Keratinocyte (primary cell): ENCODE data around the gene PLEKHJ1.

ENCODE experiments used
- EZH2 ChIP-seq: IDR thresholded peaks from one replicate; pipeline ENCODE4 v1.6.1; 2012; ENCODE audit warnings: inconsistent platforms, mild to moderate bottlenecking, low read length, moderate library complexity
- TF ChIP-seq, protein P1 (sequence below), 3 experiments: IDR thresholded peaks in 1 of 3; conservative IDR thresholded peaks in 1 of 3; optimal IDR thresholded peaks in 1 of 3; 2 replicates in 2 of 3; 3 replicates in 1 of 3; pipeline versions ENCODE3 to v1.5.1; 2011; ENCODE audit warnings: low read length in 3 of 3, mild to moderate bottlenecking in 3 of 3, moderate library complexity in 2 of 3, control low read depth in 1 of 3, inconsistent platforms in 1 of 3; ENCODE audit not compliant: insufficient read depth in 2 of 3; ENCODE audit errors: extremely low read depth in 1 of 3

DNA sequence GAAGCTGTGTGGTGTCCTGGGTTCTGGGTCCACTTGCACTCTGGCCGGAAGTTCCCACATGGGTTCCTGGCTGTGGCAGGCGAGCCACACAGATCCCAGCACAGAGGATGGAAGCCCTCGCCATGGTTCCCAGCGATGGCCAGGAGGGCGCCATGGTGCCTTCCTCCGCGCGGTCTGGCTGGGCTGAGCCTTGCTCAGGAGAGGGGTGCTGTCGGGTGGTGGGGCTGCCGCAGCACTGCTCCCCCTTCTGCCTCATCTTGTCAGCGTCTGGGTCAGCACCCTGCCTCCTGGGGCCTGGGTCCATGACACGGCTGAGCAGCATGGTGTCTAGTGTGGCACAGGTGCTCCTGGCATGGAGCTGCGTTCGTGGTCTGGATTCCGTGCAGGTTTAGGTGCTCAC is 38.9 kb downstream of the PLEKHJ1 start:
- TF ChIP-seq, protein P1, sequence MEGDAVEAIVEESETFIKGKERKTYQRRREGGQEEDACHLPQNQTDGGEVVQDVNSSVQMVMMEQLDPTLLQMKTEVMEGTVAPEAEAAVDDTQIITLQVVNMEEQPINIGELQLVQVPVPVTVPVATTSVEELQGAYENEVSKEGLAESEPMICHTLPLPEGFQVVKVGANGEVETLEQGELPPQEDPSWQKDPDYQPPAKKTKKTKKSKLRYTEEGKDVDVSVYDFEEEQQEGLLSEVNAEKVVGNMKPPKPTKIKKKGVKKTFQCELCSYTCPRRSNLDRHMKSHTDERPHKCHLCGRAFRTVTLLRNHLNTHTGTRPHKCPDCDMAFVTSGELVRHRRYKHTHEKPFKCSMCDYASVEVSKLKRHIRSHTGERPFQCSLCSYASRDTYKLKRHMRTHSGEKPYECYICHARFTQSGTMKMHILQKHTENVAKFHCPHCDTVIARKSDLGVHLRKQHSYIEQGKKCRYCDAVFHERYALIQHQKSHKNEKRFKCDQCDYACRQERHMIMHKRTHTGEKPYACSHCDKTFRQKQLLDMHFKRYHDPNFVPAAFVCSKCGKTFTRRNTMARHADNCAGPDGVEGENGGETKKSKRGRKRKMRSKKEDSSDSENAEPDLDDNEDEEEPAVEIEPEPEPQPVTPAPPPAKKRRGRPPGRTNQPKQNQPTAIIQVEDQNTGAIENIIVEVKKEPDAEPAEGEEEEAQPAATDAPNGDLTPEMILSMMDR (optimal IDR thresholded peaks at IDR 0.05 in 1 of 3, IDR thresholded peaks at IDR 0.05 in 1 of 3, conservative IDR thresholded peaks at IDR 0.05 in 1 of 3; ENCODE audit: extremely low read depth in 1 of 3, insufficient read depth in 2 of 3, low read length in 3 of 3): no peak
- TF ChIP-seq EZH2: no peak
